Neural cell (in vitro differentiated cells): Measurements from ENCODE around the gene MIOS.

ENCODE experiments used
- EZH2 ChIP-seq: fragments of 200-600, 300-800 bp; shearing (Covaris generic), sonication (generic); IDR thresholded peaks from 2 replicates; pipeline ENCODE4 v1.6.1; 2014; ENCODE audit warnings: antibody characterized with exemption, low read length, borderline replicate concordance, mild to moderate bottlenecking; ENCODE audit not compliant: insufficient read depth, poor library complexity, severe bottlenecking
- MXI1 ChIP-seq: fragments of 450-650 bp; conservative IDR thresholded peaks from 2 replicates; pipeline ENCODE4 v1.6.1; 2014; ENCODE audit warnings: antibody characterized with exemption, mild to moderate bottlenecking; ENCODE audit not compliant: poor library complexity, severe bottlenecking

DNA sequence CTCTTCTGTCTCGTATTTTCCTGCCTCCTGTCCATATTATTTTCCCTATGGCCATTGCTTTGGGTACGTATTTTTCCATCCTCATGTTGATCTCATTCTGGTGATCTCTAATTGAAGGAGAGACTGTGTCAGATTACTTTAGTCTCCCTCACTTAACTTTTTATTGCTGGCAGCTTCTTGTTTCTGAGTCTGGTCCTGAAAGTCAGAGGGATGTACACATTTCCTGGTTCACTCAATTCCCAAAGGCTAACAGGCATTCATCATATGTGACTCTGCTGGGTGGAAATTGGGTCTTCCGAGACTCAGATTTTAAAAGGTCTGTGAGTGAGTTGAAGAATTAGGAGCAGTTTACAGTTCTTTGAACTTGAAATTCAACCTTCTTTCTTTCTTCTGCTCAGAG, 84.8 kb downstream of the MIOS start:
- TF ChIP-seq MXI1 = no peak
- no peak for TF ChIP-seq EZH2
